A549 (cell line): ENCODE data around the gene CUX1. TPM values are rescaled to one million over a fixed set of nuclear protein-coding genes. Genes with fewer than 3 reads are reported as not detected.

Experiments
- ATAC-seq, 2 experiments: fragments of 200-7000 bp in 1 of 2; fragments of >200 bp in 1 of 2; cut with Nextera tagmentation in 1 of 2; cut with Tn5 transposase in 1 of 2; 3 replicates each; pipeline versions ENCODE4 v1.8.0 to v1.9.1; 2018 to 2020; ENCODE audit warnings: mild to moderate bottlenecking in 1 of 2, moderate library complexity in 1 of 2
- CTCF ChIA-PET: fragments of 300-600 bp; sonication (Branson Sonifier 250); formaldehyde crosslinking; extraction: SDS; loops from one replicate; lab custom pipeline; 2021; ENCODE audit warnings: antibody characterized with exemption, inconsistent platforms; lab: Yijun Ruan, JAX
- POLR2A ChIA-PET: fragments of 350-600 bp; formaldehyde crosslinking; extraction: SDS; loops from one replicate; lab custom pipeline; 2021; ENCODE audit warnings: antibody characterized with exemption, inconsistent platforms; lab: Yijun Ruan, JAX
- DNase-seq, 2 experiments: peaks; one replicate each; pipeline versions ENCODE4 v3.0.0 to v3.0.0-alpha.2; 2011 to 2016; ENCODE audit warnings: low read depth in 1 of 2, low spot score in 1 of 2
- FAIRE-seq: peaks from 2 replicates; lab custom pipeline; 2011; peaks lifted over from hg19 to GRCh38; lab: Jason Lieb, UNC
- H3K27ac ChIP-seq, 2 experiments: fragments of >200 bp; sonication (Bioruptor Twin); formaldehyde crosslinking; 3 replicates each; pipeline ENCODE4 v1.5.1; 2016 to 2017
- H3K4me1 ChIP-seq: fragments of >200 bp; sonication (Bioruptor Twin); formaldehyde crosslinking; 3 replicates; pipeline ENCODE4 v1.6.1; 2016
- H3K4me2 ChIP-seq: fragments of >200 bp; sonication (Bioruptor Twin); formaldehyde crosslinking; 3 replicates; pipeline ENCODE4 v1.6.1; 2016
- H3K4me3 ChIP-seq: fragments of >200 bp; sonication (Bioruptor Twin); formaldehyde crosslinking; 3 replicates; pipeline ENCODE4 v1.5.1; 2016
- H3K9me3 ChIP-seq: fragments of >200 bp; sonication (Bioruptor Twin); formaldehyde crosslinking; 3 replicates; pipeline ENCODE4 v1.6.1; 2016
- CBX2 ChIP-seq: fragments of 200-600 bp; sonication (generic); IDR thresholded peaks from 2 replicates; pipeline ENCODE4 v1.6.1; 2016; ENCODE audit warnings: low read depth, mild to moderate bottlenecking, borderline replicate concordance
- EHF ChIP-seq: fragments of 250-450 bp; sonication (Bioruptor Pico); IDR thresholded peaks from 2 replicates; pipeline ENCODE4 v1.5.0; 2020; ENCODE audit warnings: mild to moderate bottlenecking
- EHMT2 ChIP-seq: fragments of 200-600 bp; sonication (generic); IDR thresholded peaks from 2 replicates; pipeline ENCODE4 v1.6.1; 2016; ENCODE audit warnings: antibody characterized with exemption, low read depth, mild to moderate bottlenecking, moderate library complexity
- EP300 ChIP-seq, 2 experiments: fragments of >200 bp; sonication (Bioruptor Twin); formaldehyde crosslinking; IDR thresholded peaks; 2 replicates in 1 of 2; 3 replicates in 1 of 2; pipeline ENCODE4 v1.6.1; 2016 to 2017
- FOSL2 ChIP-seq, 2 experiments: fragments of 450-650 bp in 1 of 2; fragments of >200 bp in 1 of 2; sonication (Bioruptor Twin) in 1 of 2; formaldehyde crosslinking; IDR thresholded peaks; 2 replicates each; pipeline versions ENCODE4 v1.5.0 to v1.6.1; 2016 to 2020; ENCODE audit warnings: mild to moderate bottlenecking in 1 of 2, moderate library complexity in 1 of 2
- FOXS1 ChIP-seq: fragments of 250-450 bp; sonication (Bioruptor Pico); IDR thresholded peaks from 2 replicates; pipeline ENCODE4 v1.5.0; 2020; ENCODE audit warnings: mild to moderate bottlenecking, moderate library complexity
- HDAC2 ChIP-seq: fragments of 200-600 bp; sonication (generic); IDR thresholded peaks from 2 replicates; pipeline ENCODE4 v1.6.1; 2016
- HEYL ChIP-seq: fragments of 250-450 bp; sonication (Bioruptor Pico); IDR thresholded peaks from 2 replicates; pipeline ENCODE4 v1.8.0; 2021; ENCODE audit warnings: mild to moderate bottlenecking, moderate library complexity
- HOXB13 ChIP-seq: fragments of 250-450 bp; sonication (Bioruptor Pico); IDR thresholded peaks from 2 replicates; pipeline ENCODE4 v1.5.0; 2020; ENCODE audit warnings: low read depth, mild to moderate bottlenecking, moderate library complexity
- HOXB5 ChIP-seq: fragments of 250-450 bp; sonication (Bioruptor Pico); IDR thresholded peaks from 2 replicates; pipeline ENCODE4 v1.5.0; 2020; ENCODE audit warnings: mild to moderate bottlenecking, moderate library complexity
- KDM1A ChIP-seq: fragments of 200-600 bp; sonication (generic); IDR thresholded peaks from 2 replicates; pipeline ENCODE4 v1.6.1; 2016; ENCODE audit warnings: low read depth, mild to moderate bottlenecking
- KDM5A ChIP-seq: fragments of 200-600 bp; sonication (generic); IDR thresholded peaks from 2 replicates; pipeline ENCODE4 v1.6.1; 2016; ENCODE audit warnings: antibody characterized with exemption, mild to moderate bottlenecking
- MAX ChIP-seq: IDR thresholded peaks from 2 replicates; pipeline ENCODE4 v1.6.1; 2012
- MYC ChIP-seq: IDR thresholded peaks from 2 replicates; pipeline ENCODE4 v1.6.1; 2012; ENCODE audit warnings: mild to moderate bottlenecking, inconsistent platforms, low read length, improper control_type of control experiment, borderline replicate concordance
- NR3C1 ChIP-seq: fragments of >200 bp; sonication (Bioruptor Twin); formaldehyde crosslinking; IDR thresholded peaks from 3 replicates; pipeline ENCODE4 v1.6.1; 2017
- PBX3 ChIP-seq: IDR thresholded peaks from 2 replicates; pipeline ENCODE4 v1.6.1; 2012
- PHF8 ChIP-seq: fragments of 200-600 bp; sonication (generic); IDR thresholded peaks from 2 replicates; pipeline ENCODE4 v1.6.1; 2016; ENCODE audit warnings: low read depth, mild to moderate bottlenecking, antibody characterized with exemption, moderate library complexity, borderline replicate concordance
- POLR2AphosphoS2 ChIP-seq: conservative IDR thresholded peaks from 2 replicates; pipeline ENCODE4 v1.6.1; 2012; ENCODE audit warnings: low read length, improper control_type of control experiment, inconsistent platforms
- RAD21 ChIP-seq, 2 experiments: fragments of >200 bp in 1 of 2; sonication (Bioruptor Twin) in 1 of 2; formaldehyde crosslinking in 1 of 2; IDR thresholded peaks in 1 of 2; conservative IDR thresholded peaks in 1 of 2; 2 replicates in 1 of 2; 3 replicates in 1 of 2; pipeline ENCODE4 v1.6.1; 2012 to 2018; ENCODE audit warnings: inconsistent platforms in 1 of 2
- RARB ChIP-seq: fragments of 250-450 bp; sonication (Bioruptor Pico); IDR thresholded peaks from 2 replicates; pipeline ENCODE4 v1.8.0; 2021; ENCODE audit warnings: mild to moderate bottlenecking, moderate library complexity
- REST ChIP-seq: fragments of 200-600 bp; sonication (generic); IDR thresholded peaks from 2 replicates; pipeline ENCODE4 v1.6.1; 2016; ENCODE audit warnings: antibody characterized with exemption, mild to moderate bottlenecking, moderate library complexity
- RFX5 ChIP-seq: fragments of 450-650 bp; IDR thresholded peaks from 2 replicates; pipeline ENCODE4 v1.7.1; 2014; ENCODE audit warnings: antibody characterized with exemption, mild to moderate bottlenecking, moderate library complexity
- RNF2 ChIP-seq: fragments of 200-600 bp; sonication (generic); IDR thresholded peaks from 2 replicates; pipeline ENCODE4 v1.6.1; 2016; ENCODE audit warnings: low read depth, mild to moderate bottlenecking, antibody characterized with exemption, moderate library complexity, borderline replicate concordance
- ZFP36 ChIP-seq: fragments of 450-650 bp; IDR thresholded peaks from 2 replicates; pipeline ENCODE4 v1.6.1; 2014; ENCODE audit warnings: borderline replicate concordance; ENCODE audit not compliant: partially characterized antibody
- WGBS: methylation state at CpG from one replicate; pipeline ENCODE4 v1.1.6; 2017; ENCODE audit errors: missing lambda C conversion rate; 5-methylcytosine and 5-hydroxymethylcytosine counted together
- polyA plus RNA-seq, 4 experiments: library from polyadenylated mRNA; depleted of rRNA in 3 of 4; stranded (reverse); fragments of >200 nt; fragmentation: RNase III in 1 of 4; extraction: RNeasy Plus Mini Kit Qiagen cat#74134 plus additional on column Dnase treatment in 1 of 4; gene quantifications; 2 replicates in 3 of 4; 3 replicates in 1 of 4; pipeline ENCODE4 v1.2.3, GENCODE V29; 2011 to 2017
- TF ChIP-seq, protein P1 (sequence below): fragments of 250-450 bp; sonication (Bioruptor Pico); IDR thresholded peaks from 2 replicates; pipeline ENCODE4 v1.5.0; 2020; ENCODE audit warnings: low read depth, mild to moderate bottlenecking, moderate library complexity
- TF ChIP-seq, protein P2 (sequence below): IDR thresholded peaks from 2 replicates; pipeline ENCODE4 v1.6.1; 2012; ENCODE audit warnings: low read depth, borderline replicate concordance

Gene CUX1
- polyA plus RNA-seq, 2 of the 4 experiments (the other 2 are of a cell fraction): 32.7 to 33.4 TPM

DNA sequence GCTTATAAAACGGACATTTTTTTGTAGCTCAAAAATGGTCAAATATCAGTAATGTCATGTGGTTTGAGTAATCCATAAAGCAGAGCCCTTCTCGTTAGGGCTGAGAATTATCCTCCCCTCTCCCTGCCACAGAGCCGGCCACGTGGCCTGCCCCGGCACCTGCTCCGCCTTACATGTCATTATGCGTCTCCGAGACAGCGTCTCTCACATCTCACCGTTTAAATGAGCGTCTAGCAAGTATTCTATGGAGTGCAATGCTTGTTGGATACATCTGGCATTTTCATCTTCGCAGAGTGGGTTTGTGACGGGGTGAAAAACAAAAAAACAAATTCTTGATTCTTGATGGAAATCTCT is 86.1 kb downstream of the CUX1 start:
- no peak for FAIRE-seq
- ATAC-seq: no peak
- peaks cover 5% of the 10 kb centered on the region; the same call in 1 of the 3 replicates for H3K4me1 ChIP-seq
- no peaks in the 10 kb centered on the region for H3K9me3 ChIP-seq
- no peak for DNase-seq
- TF ChIP-seq KDM1A: no peak
- TF ChIP-seq EP300 (IDR thresholded peaks at IDR 0.05): no peak
- TF ChIP-seq ZFP36: no peak
- TF ChIP-seq HOXB5: no peak
- TF ChIP-seq, protein P1, sequence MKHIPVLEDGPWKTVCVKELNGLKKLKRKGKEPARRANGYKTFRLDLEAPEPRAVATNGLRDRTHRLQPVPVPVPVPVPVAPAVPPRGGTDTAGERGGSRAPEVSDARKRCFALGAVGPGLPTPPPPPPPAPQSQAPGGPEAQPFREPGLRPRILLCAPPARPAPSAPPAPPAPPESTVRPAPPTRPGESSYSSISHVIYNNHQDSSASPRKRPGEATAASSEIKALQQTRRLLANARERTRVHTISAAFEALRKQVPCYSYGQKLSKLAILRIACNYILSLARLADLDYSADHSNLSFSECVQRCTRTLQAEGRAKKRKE (CRISPR knock-in tag): no peak
- TF ChIP-seq RNF2: no peak
- no peak for TF ChIP-seq PHF8
- no peak for TF ChIP-seq RFX5
- TF ChIP-seq KDM5A: no peak
- TF ChIP-seq HEYL (CRISPR knock-in tag): no peak
- no peak for TF ChIP-seq EHMT2
- no peak for TF ChIP-seq CBX2
- no peak for TF ChIP-seq RAD21 (conservative IDR thresholded peaks at IDR 0.05 in 1 of 2, IDR thresholded peaks at IDR 0.05 in 1 of 2)
- no peak for TF ChIP-seq PBX3
- TF ChIP-seq REST: no peak
- no peak for TF ChIP-seq POLR2AphosphoS2
- TF ChIP-seq RARB: no peak
- TF ChIP-seq HDAC2: no peak
- no peak for TF ChIP-seq NR3C1
- no peak for TF ChIP-seq FOSL2 (IDR thresholded peaks at IDR 0.05)
- TF ChIP-seq FOSL2 (CRISPR knock-in tag; IDR thresholded peaks at IDR 0.05): no peak
- H3K4me3 ChIP-seq: no peak overlapping the region
- no peak overlapping the region for H3K4me2 ChIP-seq
- ChIA-PET CTCF (interaction anchor here (1.2 kb wide), 1 partner anchor 18 kb away, joined by 3 read pairs; no protein-coding TSS in a partner anchor), POLR2A (no interaction called here)
- whole genome bisulfite sequencing: 96% methylated on average over 13 of the region's 13 CpGs
- no peak overlapping the region for H3K27ac ChIP-seq

DNA sequence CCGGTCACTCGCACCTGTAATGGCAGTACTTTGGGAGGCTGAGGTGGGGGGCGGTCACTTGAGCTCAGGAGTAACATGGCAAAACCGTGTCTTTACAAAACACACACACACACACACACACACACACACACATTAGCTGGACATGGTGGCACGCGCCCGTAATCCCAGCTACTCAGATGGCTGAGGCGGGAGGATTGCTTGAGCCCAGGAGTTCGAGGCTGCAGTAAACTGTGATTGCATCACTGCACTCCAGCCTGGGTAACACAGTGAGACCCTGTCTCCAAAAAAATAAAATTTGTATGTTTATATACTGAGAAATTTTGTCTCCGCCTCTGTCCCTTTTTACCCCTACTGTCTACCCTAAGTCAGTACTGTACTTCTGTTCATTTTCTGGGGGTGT is 86.6 kb downstream of the CUX1 start:
- DNase-seq: no peak
- H3K27ac ChIP-seq: no peak overlapping the region
- no peak for FAIRE-seq
- no peak overlapping the region for H3K4me2 ChIP-seq
- TF ChIP-seq, protein P2, sequence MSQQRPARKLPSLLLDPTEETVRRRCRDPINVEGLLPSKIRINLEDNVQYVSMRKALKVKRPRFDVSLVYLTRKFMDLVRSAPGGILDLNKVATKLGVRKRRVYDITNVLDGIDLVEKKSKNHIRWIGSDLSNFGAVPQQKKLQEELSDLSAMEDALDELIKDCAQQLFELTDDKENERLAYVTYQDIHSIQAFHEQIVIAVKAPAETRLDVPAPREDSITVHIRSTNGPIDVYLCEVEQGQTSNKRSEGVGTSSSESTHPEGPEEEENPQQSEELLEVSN: no peak
- TF ChIP-seq HOXB13 (CRISPR knock-in tag): no peak
- no peak for TF ChIP-seq KDM1A
- no peak for TF ChIP-seq HEYL (CRISPR knock-in tag)
- TF ChIP-seq RNF2: no peak
- TF ChIP-seq EHF (CRISPR knock-in tag): no peak
- no peak for TF ChIP-seq MAX
- TF ChIP-seq FOXS1 (CRISPR knock-in tag): no peak
- TF ChIP-seq MYC: no peak
- ChIA-PET CTCF (interaction anchor here (1.2 kb wide), 1 partner anchor 19 kb away, joined by 3 read pairs; no protein-coding TSS in a partner anchor), POLR2A (interaction anchor here (0.7 kb wide), 1 partner anchor 47 kb away, joined by 3 read pairs; no protein-coding TSS in a partner anchor)
- no peak overlapping the region for H3K4me3 ChIP-seq
- no peak for ATAC-seq
- WGBS: 82% methylated on average over 10 of the region's 10 CpGs
- peaks cover 5% of the 10 kb centered on the region; the same call in 1 of the 3 replicates for H3K4me1 ChIP-seq
- H3K9me3 ChIP-seq: no peaks in the 10 kb centered on the region
